ENCODE data around the gene FEZF2. TPM values are rescaled to one million over a fixed set of nuclear protein-coding genes. Genes with fewer than 3 reads are reported as not detected.

The FEZF2 gene
- total and polyA plus RNA-seq, 4 experiments from 2014 or later: not detected

GRCh38 chr3:62405135-62405534, 31.8 kb upstream of the FEZF2 start:
- no peaks in the 10 kb centered on the region for H3K36me3 ChIP-seq (ENCODE audit: insufficient read depth, low read length)
- H3K27me3 ChIP-seq (ENCODE audit: insufficient read depth, low read length): no peaks in the 10 kb centered on the region
- Mint-ChIP-seq H3K4me3 (no peak overlapping the region), H3K4me1 (no peaks in the 10 kb centered on the region), H3K27ac (no peak overlapping the region), H3K27me3 (peaks cover 0 to 4% of the 10 kb centered on the region in 2 donors), H3K36me3 (no peaks in the 10 kb centered on the region), H3K9me3 (peaks cover 0 to 4% (median 0%) of the 10 kb centered on the region in 8 donors)
- no peak overlapping the region for H3K27ac ChIP-seq (ENCODE audit: low read depth, low read length)
- H3K9me3 ChIP-seq (ENCODE audit: control insufficient read depth in 1 of 2, low read length in 2 of 2): no peaks in the 10 kb centered on the region
- ChIA-PET CTCF (ENCODE audit: partially characterized antibody) (no interaction called here), POLR2A (ENCODE audit: partially characterized antibody) (no interaction called here)
- no peak for DNase-seq
- intact Hi-C loops (cut with micrococcal nuclease): no loop called here
- no peak overlapping the region for H3K4me3 ChIP-seq (ENCODE audit: low read length in 2 of 2)
- H3K4me1 ChIP-seq (ENCODE audit: insufficient read depth, low read length): no peaks in the 10 kb centered on the region

- H3K4me1 ChIP-seq (ENCODE audit: insufficient read depth, low read length): no peaks in the 10 kb centered on the region
- H3K27me3 ChIP-seq (ENCODE audit: insufficient read depth, low read length): no peaks in the 10 kb centered on the region
- Mint-ChIP-seq H3K36me3 (no peaks in the 10 kb centered on the region), H3K9me3 (no peaks in the 10 kb centered on the region), H3K27me3 (peaks cover 0 to 4% of the 10 kb centered on the region in 2 donors), H3K4me3 (no peak overlapping the region), H3K27ac (no peak overlapping the region), H3K4me1 (no peaks in the 10 kb centered on the region)
- H3K9me3 ChIP-seq (ENCODE audit: control insufficient read depth in 1 of 2, low read length in 2 of 2): no peaks in the 10 kb centered on the region
- H3K36me3 ChIP-seq (ENCODE audit: insufficient read depth, low read length): no peaks in the 10 kb centered on the region
- ChIA-PET CTCF (ENCODE audit: partially characterized antibody) (interaction anchor here (0.5 kb wide), 1 partner anchor 1404 kb away, joined by 3 read pairs; no protein-coding TSS in a partner anchor), POLR2A (ENCODE audit: partially characterized antibody) (no interaction called here)
- no peak overlapping the region for H3K4me3 ChIP-seq (ENCODE audit: low read length in 2 of 2)
- intact Hi-C loops (cut with micrococcal nuclease): no loop called here
- no peak for DNase-seq
- H3K27ac ChIP-seq (ENCODE audit: low read depth, low read length): no peak overlapping the region
These were observed 31.0 kb upstream of the FEZF2 start for GRCh38 chr3:62404321-62404720.

GRCh38 chr3:62403765-62404164, 30.4 kb upstream of the FEZF2 start:
- Histone ChIP-seq H3K27me3 (ENCODE audit: insufficient read depth, low read length) (no peaks in the 10 kb centered on the region), H3K27ac (ENCODE audit: low read depth, low read length) (no peak overlapping the region), H3K9me3 (ENCODE audit: control insufficient read depth in 1 of 2, low read length in 2 of 2) (no peaks in the 10 kb centered on the region), H3K4me3 (ENCODE audit: low read length in 2 of 2) (no peak overlapping the region), H3K36me3 (ENCODE audit: insufficient read depth, low read length) (no peaks in the 10 kb centered on the region), H3K4me1 (ENCODE audit: insufficient read depth, low read length) (no peaks in the 10 kb centered on the region)
- POLR2A ChIA-PET (ENCODE audit: partially characterized antibody): no interaction called here
- Mint-ChIP-seq H3K36me3 (no peaks in the 10 kb centered on the region), H3K4me1 (no peaks in the 10 kb centered on the region), H3K27ac (no peak overlapping the region), H3K4me3 (no peak overlapping the region), H3K27me3 (peaks cover 0 to 4% of the 10 kb centered on the region in 2 donors), H3K9me3 (no peaks in the 10 kb centered on the region)
- DNase-seq: no peak
- CTCF ChIA-PET (ENCODE audit: partially characterized antibody): interaction anchor here (0.5 kb wide), 1 partner anchor 1404 kb away, joined by 3 read pairs; no protein-coding TSS in a partner anchor
- intact Hi-C loops (cut with micrococcal nuclease): no loop called here

DNA sequence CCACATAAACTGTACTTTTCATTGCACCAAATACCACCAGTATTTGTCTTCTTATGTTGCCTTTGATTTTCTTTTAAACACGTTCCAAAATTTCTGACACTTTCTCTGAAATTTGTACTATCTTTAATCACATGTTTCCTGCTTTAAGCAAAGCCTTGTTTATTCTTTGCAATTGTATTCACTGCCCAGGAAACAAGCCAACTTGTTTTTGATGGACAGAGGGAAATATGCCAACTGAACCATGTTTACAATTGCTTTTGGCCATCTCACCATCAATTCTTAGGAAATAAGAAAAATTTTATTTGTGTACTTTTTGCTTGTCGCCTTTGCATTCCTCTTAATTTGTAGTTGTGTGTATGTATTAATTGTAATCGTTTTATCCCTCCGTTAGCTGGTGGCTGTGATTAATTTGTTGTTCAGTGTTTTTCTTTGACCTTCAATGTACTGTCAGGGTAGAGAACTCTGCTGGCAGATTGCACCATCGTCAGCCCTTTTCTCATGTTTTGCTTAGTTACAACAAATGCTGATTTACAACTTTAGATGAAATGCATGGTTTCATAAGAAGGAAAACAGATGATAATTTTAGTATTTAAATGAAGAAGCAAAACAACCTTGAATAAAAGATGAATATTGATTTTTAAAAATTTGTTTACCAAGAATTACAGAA, 19.4 kb upstream of the FEZF2 start:
- no peaks in the 10 kb centered on the region for H3K36me3 Mint-ChIP-seq
- H3K4me1 Mint-ChIP-seq: peaks cover 0 to 1% (median 0%) of the 10 kb centered on the region in 4 donors
- peaks cover 4 to 9% of the 10 kb centered on the region in 2 donors for H3K27me3 Mint-ChIP-seq

GRCh38 chr3:62387251-62387650, 13.9 kb upstream of the FEZF2 start:
- no peaks in the 10 kb centered on the region for H3K36me3 ChIP-seq (ENCODE audit: insufficient read depth, low read length)
- H3K4me3 ChIP-seq (ENCODE audit: low read length in 2 of 2): no peak overlapping the region
- no peaks in the 10 kb centered on the region for H3K36me3 Mint-ChIP-seq
- H3K4me1 ChIP-seq (ENCODE audit: insufficient read depth, low read length): no peaks in the 10 kb centered on the region
- H3K27ac Mint-ChIP-seq: no peak overlapping the region
- intact Hi-C loops (cut with micrococcal nuclease): no loop called here
- ChIA-PET POLR2A (ENCODE audit: partially characterized antibody) (no interaction called here), CTCF (ENCODE audit: partially characterized antibody) (no interaction called here)
- no peak overlapping the region for H3K27ac ChIP-seq (ENCODE audit: low read depth, low read length)
- H3K9me3 ChIP-seq (ENCODE audit: control insufficient read depth in 1 of 2, low read length in 2 of 2): no peaks in the 10 kb centered on the region
- H3K4me1 Mint-ChIP-seq: no peaks in the 10 kb centered on the region
- H3K27me3 Mint-ChIP-seq: peaks cover 0 to 6% of the 10 kb centered on the region in 2 donors
- no peak for DNase-seq
- peaks cover 0 to 8% (median 3%) of the 10 kb centered on the region in 8 donors for H3K9me3 Mint-ChIP-seq
- H3K4me3 Mint-ChIP-seq: no peak overlapping the region
- H3K27me3 ChIP-seq (ENCODE audit: insufficient read depth, low read length): no peaks in the 10 kb centered on the region

More for the DNA sequence above, 19.4 kb upstream of the FEZF2 start:
- Histone ChIP-seq H3K4me1 (ENCODE audit: insufficient read depth, low read length) (no peaks in the 10 kb centered on the region), H3K27me3 (ENCODE audit: insufficient read depth, low read length) (no peaks in the 10 kb centered on the region), H3K4me3 (ENCODE audit: low read length in 2 of 2) (no peak overlapping the region), H3K36me3 (ENCODE audit: insufficient read depth, low read length) (no peaks in the 10 kb centered on the region), H3K9me3 (ENCODE audit: control insufficient read depth in 1 of 2, low read length in 2 of 2) (no peaks in the 10 kb centered on the region), H3K27ac (ENCODE audit: low read depth, low read length) (no peak overlapping the region)
- ChIA-PET CTCF (ENCODE audit: partially characterized antibody) (no interaction called here), POLR2A (ENCODE audit: partially characterized antibody) (no interaction called here)
- DNase-seq: no peak
- H3K9me3 Mint-ChIP-seq: peaks cover 0 to 8% (median 3%) of the 10 kb centered on the region in 8 donors
- no peak overlapping the region for H3K4me3 Mint-ChIP-seq
- no peak overlapping the region for H3K27ac Mint-ChIP-seq
- intact Hi-C loops (cut with micrococcal nuclease): no loop called here

GRCh38 chr3:62379321-62379798, 6.0 kb upstream of the FEZF2 start:
- no peaks in the 10 kb centered on the region for H3K9me3 ChIP-seq (ENCODE audit: control insufficient read depth in 1 of 2, low read length in 2 of 2)
- Mint-ChIP-seq H3K36me3 (no peaks in the 10 kb centered on the region), H3K27me3 (peaks cover 28 to 46% of the 10 kb centered on the region in 2 donors), H3K4me3 (no peak overlapping the region), H3K9me3 (peaks cover 0 to 13% (median 2%) of the 10 kb centered on the region in 8 donors), H3K27ac (no peak overlapping the region), H3K4me1 (peaks cover 0 to 5% (median under 1%) of the 10 kb centered on the region in 4 donors)
- H3K4me1 ChIP-seq (ENCODE audit: insufficient read depth, low read length): no peaks in the 10 kb centered on the region
- intact Hi-C loops (cut with micrococcal nuclease): no loop called here
- ChIA-PET POLR2A (ENCODE audit: partially characterized antibody) (no interaction called here), CTCF (ENCODE audit: partially characterized antibody) (no interaction called here)
- no peak overlapping the region for H3K27ac ChIP-seq (ENCODE audit: low read depth, low read length)
- peaks cover 15% of the 10 kb centered on the region for H3K27me3 ChIP-seq (ENCODE audit: insufficient read depth, low read length)
- no peak overlapping the region for H3K4me3 ChIP-seq (ENCODE audit: low read length in 2 of 2)
- DNase-seq: no peak
- no peaks in the 10 kb centered on the region for H3K36me3 ChIP-seq (ENCODE audit: insufficient read depth, low read length)

- no peak overlapping the region for H3K4me3 Mint-ChIP-seq
- Histone ChIP-seq H3K9me3 (ENCODE audit: control insufficient read depth in 1 of 2, low read length in 2 of 2) (no peaks in the 10 kb centered on the region), H3K4me3 (ENCODE audit: low read length in 2 of 2) (no peak overlapping the region), H3K27ac (ENCODE audit: low read depth, low read length) (no peak overlapping the region), H3K4me1 (ENCODE audit: insufficient read depth, low read length) (no peaks in the 10 kb centered on the region), H3K27me3 (ENCODE audit: insufficient read depth, low read length) (peaks cover 15% of the 10 kb centered on the region), H3K36me3 (ENCODE audit: insufficient read depth, low read length) (no peaks in the 10 kb centered on the region)
- ChIA-PET CTCF (ENCODE audit: partially characterized antibody) (no interaction called here), POLR2A (ENCODE audit: partially characterized antibody) (no interaction called here)
- peaks cover 0 to 10% (median 2%) of the 10 kb centered on the region in 4 donors for H3K4me1 Mint-ChIP-seq
- peaks cover 31 to 50% of the 10 kb centered on the region in 2 donors for H3K27me3 Mint-ChIP-seq
- H3K27ac Mint-ChIP-seq: no peak overlapping the region
- DNase-seq: no peak
- H3K9me3 Mint-ChIP-seq: peaks cover 0 to 13% (median 2%) of the 10 kb centered on the region in 8 donors
- intact Hi-C loops (cut with micrococcal nuclease): no loop called here
- H3K36me3 Mint-ChIP-seq: no peaks in the 10 kb centered on the region
These were observed 5.6 kb upstream of the FEZF2 start for GRCh38 chr3:62378921-62379320.
